H7 (cell line): Measurements from ENCODE around the gene CASP6. TPM values are rescaled to one million over a fixed set of nuclear protein-coding genes. Genes with fewer than 3 reads are reported as not detected.
A peak's percentile ranks its signal among the peaks of the same experiment; 100 is the strongest.

Source experiments
- DNase-seq: peaks from one replicate; pipeline ENCODE4 v3.0.0; 2012
- H3K27me3 ChIP-seq: 2 replicates; pipeline ENCODE4 v1.6.0; 2011; ENCODE audit warnings: mild to moderate bottlenecking, low read length; ENCODE audit not compliant: control insufficient read depth, insufficient read depth
- H3K36me3 ChIP-seq: replicated peaks from 2 replicates; pipeline ENCODE4 v1.5.1; 2011; ENCODE audit warnings: low read length; ENCODE audit not compliant: control insufficient read depth, insufficient read depth
- H3K4me3 ChIP-seq: 2 replicates; pipeline ENCODE4 v1.5.1; 2011; ENCODE audit warnings: low read depth, mild to moderate bottlenecking, control low read depth, low read length, moderate library complexity; ENCODE audit not compliant: insufficient read depth
- total RNA-seq: library from RNA; depleted of rRNA; stranded (reverse); fragments of >200 nt; shearing (Covaris generic); gene quantifications from 2 replicates; pipeline ENCODE4 v1.2.3, GENCODE V29; 2014

CASP6 gene
- total RNA-seq, 1 experiment from 2014 or later, result 63.5 TPM

- DNase-seq, result no peak
- H3K4me3 ChIP-seq, result no peak overlapping the region
Observed at GRCh38 chr4:109671350-109671749, 31.9 kb downstream of the CASP6 start.

DNA sequence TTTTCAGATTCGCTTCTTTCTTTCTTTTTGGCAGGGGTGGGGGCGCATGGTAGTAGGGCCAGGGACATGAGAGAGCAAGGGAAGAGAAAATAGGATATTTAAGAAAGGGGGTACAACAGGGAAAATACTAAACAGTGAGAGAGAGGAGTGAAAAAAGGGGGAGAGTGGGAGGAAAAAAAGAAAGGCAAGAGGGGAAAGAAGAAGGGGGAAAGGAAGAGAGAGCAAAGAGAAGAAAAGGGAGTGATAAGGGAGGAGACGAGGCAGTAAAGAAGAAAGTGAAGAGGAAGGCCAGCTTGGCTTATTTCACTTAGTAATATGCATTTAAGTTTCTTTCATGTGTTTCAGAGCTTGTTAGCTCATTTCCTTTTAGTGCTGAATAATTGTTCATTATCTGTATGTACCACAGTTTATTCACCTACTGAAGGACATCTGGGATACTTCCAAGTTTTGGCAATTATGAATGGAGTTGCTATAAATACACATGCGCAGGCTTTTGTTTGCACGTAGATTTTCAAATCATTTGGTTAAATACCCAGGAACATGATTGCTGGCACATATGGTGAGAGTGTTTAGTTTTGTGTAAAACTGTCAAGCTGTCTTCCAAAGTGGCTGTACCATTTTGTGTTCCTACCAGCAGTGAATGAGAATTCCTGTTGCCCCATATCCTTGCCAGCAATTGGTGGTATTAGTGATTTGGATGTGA is 37.3 kb downstream of the CASP6 start:
- Histone ChIP-seq H3K36me3 (no peaks in the 10 kb centered on the region), H3K4me3 (no peak overlapping the region), H3K27me3 (no peaks in the 10 kb centered on the region)
- DNase-seq, result no peak

More at GRCh38 chr4:109671350-109671749, 31.9 kb downstream of the CASP6 start:
- Histone ChIP-seq H3K27me3 (no peaks in the 10 kb centered on the region), H3K36me3 (no peaks in the 10 kb centered on the region)

DNA sequence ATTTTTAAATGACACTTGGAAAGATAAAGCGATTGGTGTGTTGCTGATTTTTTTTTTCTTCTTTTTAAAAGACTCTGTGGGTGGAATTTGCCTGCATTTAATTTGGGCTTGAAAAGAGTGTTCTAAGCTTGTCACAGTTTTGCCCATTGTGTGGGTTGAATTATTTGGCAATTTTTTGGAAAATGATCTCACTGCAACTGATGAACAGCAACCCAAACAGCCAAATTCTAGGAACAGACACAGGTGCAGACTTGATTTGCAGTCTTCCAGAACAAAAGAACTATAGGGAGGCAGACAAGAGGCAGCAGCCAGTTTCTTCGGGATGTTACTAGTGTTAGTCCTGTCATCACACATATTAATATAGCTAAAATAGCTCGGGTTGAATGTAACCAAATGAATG is 40.5 kb downstream of the CASP6 start:
- no peaks in the 10 kb centered on the region for H3K27me3 ChIP-seq
- no peaks in the 10 kb centered on the region for H3K36me3 ChIP-seq
- peak; percentile 15 for DNase-seq
- H3K4me3 ChIP-seq, result no peak overlapping the region

- no peak for DNase-seq
- H3K27me3 ChIP-seq, result no peaks in the 10 kb centered on the region
- no peaks in the 10 kb centered on the region for H3K36me3 ChIP-seq
- no peak overlapping the region for H3K4me3 ChIP-seq
Observed at GRCh38 chr4:109662116-109662515, 41.1 kb downstream of the CASP6 start.

- H3K27me3 ChIP-seq, result no peaks in the 10 kb centered on the region
Observed at GRCh38 chr4:109658871-109659410, 44.3 kb downstream of the CASP6 start.

GRCh38 chr4:109657854-109658418 is 45.3 kb downstream of the CASP6 start:
- H3K36me3 ChIP-seq, result no peaks in the 10 kb centered on the region

More at GRCh38 chr4:109658871-109659410, 44.3 kb downstream of the CASP6 start:
- Histone ChIP-seq H3K4me3 (no peak overlapping the region), H3K36me3 (no peaks in the 10 kb centered on the region)
- no peak for DNase-seq

DNA sequence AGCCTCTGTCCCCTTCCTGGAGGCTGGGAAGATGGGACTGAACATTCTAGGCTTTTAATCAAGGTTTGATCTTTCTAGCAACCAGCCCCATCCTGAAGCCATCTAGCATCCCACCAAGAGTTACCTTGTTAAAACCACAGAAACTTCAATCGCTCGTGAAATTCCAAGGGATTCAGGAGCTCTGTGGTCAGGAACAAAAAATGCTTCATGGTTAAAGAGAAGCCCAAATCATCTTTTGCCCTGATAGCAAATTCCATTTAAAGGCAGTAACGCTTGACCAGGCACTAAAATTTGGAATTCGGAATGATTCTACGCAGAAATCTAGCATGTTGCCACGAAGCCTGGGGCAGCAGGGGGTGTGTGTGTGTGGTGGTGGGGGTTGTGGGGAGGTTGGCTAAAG is 47.8 kb downstream of the CASP6 start:
- H3K27me3 ChIP-seq, result no peaks in the 10 kb centered on the region
- H3K36me3 ChIP-seq, result no peaks in the 10 kb centered on the region
- H3K4me3 ChIP-seq, result no peak overlapping the region
- DNase-seq, result no peak

More at GRCh38 chr4:109657854-109658418, 45.3 kb downstream of the CASP6 start:
- DNase-seq, result no peak
- Histone ChIP-seq H3K27me3 (no peaks in the 10 kb centered on the region), H3K4me3 (no peak overlapping the region)

- Histone ChIP-seq H3K36me3 (no peaks in the 10 kb centered on the region), H3K4me3 (no peak overlapping the region), H3K27me3 (no peaks in the 10 kb centered on the region)
- DNase-seq, result no peak
Observed at GRCh38 chr4:109649872-109650271, 53.4 kb downstream of the CASP6 start.

GRCh38 chr4:109648997-109649575 is 54.2 kb downstream of the CASP6 start:
- no peaks in the 10 kb centered on the region for H3K27me3 ChIP-seq
- no peak for DNase-seq
- H3K36me3 ChIP-seq, result no peaks in the 10 kb centered on the region
- no peak overlapping the region for H3K4me3 ChIP-seq

DNA sequence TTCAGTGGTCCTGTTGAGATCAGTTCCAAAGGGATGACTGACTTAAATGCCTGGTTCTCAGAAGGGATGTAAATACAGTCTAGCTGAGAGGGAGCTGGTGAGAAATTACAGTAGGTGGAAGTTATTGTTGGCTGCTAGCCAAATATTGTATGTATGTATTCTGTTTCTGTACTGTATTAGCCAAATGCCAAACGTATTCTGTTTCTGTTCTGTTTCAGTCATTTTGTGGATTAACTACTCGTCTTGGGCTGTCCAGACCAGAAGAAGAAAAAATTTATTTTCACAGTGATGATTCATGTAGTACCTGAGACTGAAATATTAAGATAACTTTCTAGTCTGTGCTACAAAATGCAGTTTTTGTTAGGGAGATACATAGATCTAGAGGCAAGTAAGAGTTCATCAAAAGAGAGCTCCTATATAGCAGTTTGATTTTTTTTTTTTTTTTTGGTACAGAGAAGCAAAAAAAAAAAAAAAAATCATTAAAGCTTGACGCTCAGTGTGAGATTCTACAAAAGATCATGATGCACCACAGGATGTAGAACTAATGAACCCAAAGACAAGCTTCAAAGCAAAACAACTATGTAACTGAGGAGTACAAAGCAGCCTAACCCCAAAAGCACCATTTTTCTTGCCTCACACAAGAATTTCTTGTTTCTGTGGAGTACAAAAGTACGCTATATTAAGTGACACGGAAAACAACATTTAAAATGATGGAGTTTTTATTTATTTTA is 54.8 kb downstream of the CASP6 start:
- no peaks in the 10 kb centered on the region for H3K27me3 ChIP-seq
- no peak for DNase-seq

GRCh38 chr4:109645874-109646710 is 57.2 kb downstream of the CASP6 start:
- no peak for DNase-seq
- Histone ChIP-seq H3K4me3 (no peak overlapping the region), H3K27me3 (no peaks in the 10 kb centered on the region), H3K36me3 (no peaks in the 10 kb centered on the region)

More for the DNA sequence above, 54.8 kb downstream of the CASP6 start:
- Histone ChIP-seq H3K36me3 (no peaks in the 10 kb centered on the region), H3K4me3 (no peak overlapping the region)

- no peaks in the 10 kb centered on the region for H3K27me3 ChIP-seq
- no peak for DNase-seq
- H3K36me3 ChIP-seq, result no peaks in the 10 kb centered on the region
- H3K4me3 ChIP-seq, result no peak overlapping the region
Observed at GRCh38 chr4:109640644-109641043, 62.6 kb downstream of the CASP6 start.
